ENCODE data around the gene ZRANB1.

ZRANB1 gene

GRCh38 chr10:124999433-125000365 lies 57.8 kb downstream of the ZRANB1 start (continued):
- TF ChIP-seq ARNTL (CRISPR knock-in tag; IDR thresholded peaks at IDR 0.05; ENCODE audit: borderline replicate concordance, low read depth), result no peak
- no peak for TF ChIP-seq ZFP3 (CRISPR knock-in tag; IDR thresholded peaks at IDR 0.05)

DNA sequence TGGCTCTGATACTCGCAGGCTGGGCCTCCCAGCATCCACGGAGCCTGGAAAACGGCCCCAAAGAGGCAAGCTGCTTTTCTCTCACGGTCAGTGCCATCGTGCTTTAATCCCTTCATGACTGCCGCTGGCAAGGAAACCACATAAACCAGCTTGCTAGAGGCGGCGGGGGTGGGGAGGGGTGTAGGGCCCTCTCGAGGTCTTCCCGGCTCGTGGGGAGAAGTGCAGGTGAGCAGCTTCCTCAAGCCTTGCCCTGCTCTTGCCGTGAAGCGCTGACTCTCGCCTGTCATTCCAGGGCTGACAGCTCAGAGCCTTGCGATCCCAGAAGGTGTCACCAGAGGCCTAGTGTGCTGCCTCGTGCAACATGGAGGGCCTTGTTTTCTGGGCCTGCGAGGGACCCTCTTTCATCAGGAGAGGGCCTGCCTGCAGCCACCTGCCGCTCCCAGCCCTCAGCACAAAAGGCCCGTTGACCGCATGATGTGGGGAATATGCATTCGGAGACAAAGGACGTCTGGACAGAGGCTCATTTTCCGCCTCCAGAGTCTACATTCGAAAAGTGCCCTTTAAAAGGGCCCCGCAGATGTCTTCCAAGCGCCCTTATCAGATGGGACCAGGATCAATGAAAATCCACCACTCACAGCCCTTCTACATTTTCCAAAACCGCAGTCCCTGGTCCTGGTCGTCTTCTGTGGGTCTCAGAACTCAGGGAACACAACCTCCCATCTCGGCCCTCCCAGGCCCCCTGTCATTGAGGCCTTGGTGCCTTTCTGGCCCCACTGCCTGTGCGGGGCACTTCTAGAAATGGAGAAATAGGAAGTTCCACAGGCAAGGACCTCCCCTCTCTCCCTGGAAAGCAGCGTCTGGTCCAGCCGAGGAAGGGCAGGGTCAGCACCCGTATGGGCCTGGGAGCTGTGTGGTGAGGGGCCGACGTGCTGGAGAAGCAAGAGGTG lies 58.7 kb downstream of the ZRANB1 start:
- no peak; the same call in 2 of the 3 replicates for ATAC-seq
- TF ChIP-seq, protein P1, sequence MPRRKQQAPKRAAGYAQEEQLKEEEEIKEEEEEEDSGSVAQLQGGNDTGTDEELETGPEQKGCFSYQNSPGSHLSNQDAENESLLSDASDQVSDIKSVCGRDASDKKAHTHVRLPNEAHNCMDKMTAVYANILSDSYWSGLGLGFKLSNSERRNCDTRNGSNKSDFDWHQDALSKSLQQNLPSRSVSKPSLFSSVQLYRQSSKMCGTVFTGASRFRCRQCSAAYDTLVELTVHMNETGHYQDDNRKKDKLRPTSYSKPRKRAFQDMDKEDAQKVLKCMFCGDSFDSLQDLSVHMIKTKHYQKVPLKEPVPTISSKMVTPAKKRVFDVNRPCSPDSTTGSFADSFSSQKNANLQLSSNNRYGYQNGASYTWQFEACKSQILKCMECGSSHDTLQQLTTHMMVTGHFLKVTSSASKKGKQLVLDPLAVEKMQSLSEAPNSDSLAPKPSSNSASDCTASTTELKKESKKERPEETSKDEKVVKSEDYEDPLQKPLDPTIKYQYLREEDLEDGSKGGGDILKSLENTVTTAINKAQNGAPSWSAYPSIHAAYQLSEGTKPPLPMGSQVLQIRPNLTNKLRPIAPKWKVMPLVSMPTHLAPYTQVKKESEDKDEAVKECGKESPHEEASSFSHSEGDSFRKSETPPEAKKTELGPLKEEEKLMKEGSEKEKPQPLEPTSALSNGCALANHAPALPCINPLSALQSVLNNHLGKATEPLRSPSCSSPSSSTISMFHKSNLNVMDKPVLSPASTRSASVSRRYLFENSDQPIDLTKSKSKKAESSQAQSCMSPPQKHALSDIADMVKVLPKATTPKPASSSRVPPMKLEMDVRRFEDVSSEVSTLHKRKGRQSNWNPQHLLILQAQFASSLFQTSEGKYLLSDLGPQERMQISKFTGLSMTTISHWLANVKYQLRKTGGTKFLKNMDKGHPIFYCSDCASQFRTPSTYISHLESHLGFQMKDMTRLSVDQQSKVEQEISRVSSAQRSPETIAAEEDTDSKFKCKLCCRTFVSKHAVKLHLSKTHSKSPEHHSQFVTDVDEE (CRISPR knock-in tag; IDR thresholded peaks at IDR 0.05), result 0 out of 2 replicates have a peak, but pooled peaks have one; percentile 54
- TF ChIP-seq ZNF565 (CRISPR knock-in tag; conservative IDR thresholded peaks at IDR 0.05; ENCODE audit: low read depth), result no peak
- peak; percentile 51; the same call in 1 of the 2 replicates for TF ChIP-seq TCF4 (CRISPR knock-in tag; IDR thresholded peaks at IDR 0.05; ENCODE audit: borderline replicate concordance)

GRCh38 chr10:125001313-125002046 lies 59.6 kb downstream of the ZRANB1 start:
- no peak for ATAC-seq
- no peak for TF ChIP-seq TOX (CRISPR knock-in tag; IDR thresholded peaks at IDR 0.05; ENCODE audit: borderline replicate concordance)
- TF ChIP-seq CSDC2 (CRISPR knock-in tag; IDR thresholded peaks at IDR 0.05), result no peak
- no peak for TF ChIP-seq ESRRG (CRISPR knock-in tag; IDR thresholded peaks at IDR 0.05)
- no peak for TF ChIP-seq ZFP3 (CRISPR knock-in tag; IDR thresholded peaks at IDR 0.05)

GRCh38 chr10:125002047-125002422 lies 60.1 kb downstream of the ZRANB1 start:
- no peak for TF ChIP-seq ZNF565 (CRISPR knock-in tag; conservative IDR thresholded peaks at IDR 0.05; ENCODE audit: low read depth)
- no peak for TF ChIP-seq ZNF8 (CRISPR knock-in tag; IDR thresholded peaks at IDR 0.05)
- no peak for TF ChIP-seq ZFP3 (CRISPR knock-in tag; IDR thresholded peaks at IDR 0.05)
- no peak for TF ChIP-seq ISL1 (CRISPR knock-in tag; IDR thresholded peaks at IDR 0.05)
- no peak for TF ChIP-seq ZNF70 (CRISPR knock-in tag; IDR thresholded peaks at IDR 0.05)
- no peak for TF ChIP-seq OSR1 (CRISPR knock-in tag; IDR thresholded peaks at IDR 0.05)
- TF ChIP-seq BACH2 (CRISPR knock-in tag; IDR thresholded peaks at IDR 0.05; ENCODE audit: borderline replicate concordance), result no peak
- no peak for TF ChIP-seq GLIS3 (CRISPR knock-in tag; IDR thresholded peaks at IDR 0.05)
- no peak for TF ChIP-seq ESRRG (CRISPR knock-in tag; IDR thresholded peaks at IDR 0.05)
- TF ChIP-seq CREB5 (CRISPR knock-in tag; IDR thresholded peaks at IDR 0.05; ENCODE audit: low read depth), result no peak
- no peak for TF ChIP-seq RARB (CRISPR knock-in tag; IDR thresholded peaks at IDR 0.05)
- TF ChIP-seq ARNTL (CRISPR knock-in tag; IDR thresholded peaks at IDR 0.05; ENCODE audit: borderline replicate concordance, low read depth), result no peak
- no peak for TF ChIP-seq SNAI2 (CRISPR knock-in tag; IDR thresholded peaks at IDR 0.05)
- TF ChIP-seq TOX (CRISPR knock-in tag; IDR thresholded peaks at IDR 0.05; ENCODE audit: borderline replicate concordance), result no peak
- TF ChIP-seq CSDC2 (CRISPR knock-in tag; IDR thresholded peaks at IDR 0.05), result no peak
- TF ChIP-seq ZFP30 (CRISPR knock-in tag; IDR thresholded peaks at IDR 0.05), result no peak
- no peak for TF ChIP-seq ZC3H10 (CRISPR knock-in tag; IDR thresholded peaks at IDR 0.05)
- no peak for TF ChIP-seq TCF4 (CRISPR knock-in tag; IDR thresholded peaks at IDR 0.05; ENCODE audit: borderline replicate concordance)

More at GRCh38 chr10:125002047-125002422, 60.1 kb downstream of the ZRANB1 start:
- no peak for ATAC-seq

Measured in SK-N-SH treated with all-trans-retinoic acid at 6 μM for 48 hours (cell line).